Activated T-helper 17 cell treated with anti-CD3 and anti-CD28 coated beads, Interleukin-2, amount 50 U/mL, for 72 hours (primary cell): ENCODE results near the gene ATP5MG. TPM values are rescaled to one million over a fixed set of nuclear protein-coding genes. Genes with fewer than 3 reads are reported as not detected.

Source experiments
- ATAC-seq: fragments of 150-1000 bp; cut with Tn5 transposase; replicated peaks from 2 replicates; pipeline ENCODE4 v1.10.0; 2021; ENCODE audit warnings: mild to moderate bottlenecking, moderate library complexity
- H3K27ac Mint-ChIP-seq: one replicate; pipeline ENCODE4 v1.8.0; 2022; ENCODE audit warnings: mixed read lengths
- H3K27me3 Mint-ChIP-seq: one replicate; pipeline ENCODE4 v1.8.0; 2022; ENCODE audit warnings: mixed read lengths
- H3K36me3 Mint-ChIP-seq: one replicate; pipeline ENCODE4 v1.8.0; 2022; ENCODE audit warnings: low read depth, mild to moderate bottlenecking, mixed read lengths
- H3K4me1 Mint-ChIP-seq: one replicate; pipeline ENCODE4 v1.8.0; 2022; ENCODE audit warnings: mixed read lengths
- H3K4me3 Mint-ChIP-seq: one replicate; pipeline ENCODE4 v1.8.0; 2022; ENCODE audit warnings: mild to moderate bottlenecking, mixed read lengths
- H3K9me3 Mint-ChIP-seq: one replicate; pipeline ENCODE4 v1.8.0; 2022; ENCODE audit warnings: mixed read lengths
- total RNA-seq, 2 donors: library from RNA; stranded (reverse); gene quantifications; one replicate each; pipeline ENCODE4 v1.2.3, GENCODE V29; 2022

The ATP5MG gene
- total RNA-seq, 2 donors from 2014 or later: 155 to 275 TPM

DNA sequence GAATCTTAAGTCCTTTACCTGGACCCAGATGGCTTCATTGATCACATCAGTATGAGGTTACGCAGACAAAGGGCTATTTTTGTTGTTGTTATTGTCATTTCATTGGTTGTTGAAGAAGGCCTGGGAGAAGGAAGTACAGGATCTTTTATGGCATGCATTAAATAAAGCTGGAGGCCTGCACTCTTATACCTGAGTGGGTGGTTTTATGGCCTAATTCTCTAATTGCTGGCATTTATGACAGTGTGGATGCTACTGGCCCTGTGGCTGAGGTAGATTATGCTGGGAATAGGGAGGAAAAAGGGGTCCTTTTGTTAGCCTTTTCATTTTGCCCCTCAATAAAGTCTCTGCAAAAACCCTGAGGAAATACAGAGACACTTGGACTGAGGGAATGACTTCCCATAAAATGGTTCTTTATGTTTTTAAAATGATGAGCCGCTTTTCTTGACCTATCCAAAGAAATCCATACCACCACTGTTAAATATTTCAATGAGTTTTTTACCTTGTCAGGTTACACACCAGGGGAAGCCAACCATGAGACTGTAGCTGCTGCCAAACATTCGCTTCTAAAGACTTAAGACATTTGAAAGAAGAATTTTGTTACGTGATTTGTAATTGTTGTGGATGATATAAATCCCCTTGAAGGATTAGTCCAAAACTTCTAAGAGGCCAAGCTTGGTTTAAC lies 41.6 kb downstream of the ATP5MG start:
- H3K4me1 Mint-ChIP-seq: peaks cover 65% of the 10 kb centered on the region
- H3K9me3 Mint-ChIP-seq: no peaks in the 10 kb centered on the region
- H3K36me3 Mint-ChIP-seq: peaks cover 90% of the 10 kb centered on the region
- H3K27ac Mint-ChIP-seq: peak overlapping the region; percentile 88
- H3K27me3 Mint-ChIP-seq: no peaks in the 10 kb centered on the region
- peak overlapping the region; percentile 96 for H3K4me3 Mint-ChIP-seq
- peak; percentile 1 for ATAC-seq

DNA sequence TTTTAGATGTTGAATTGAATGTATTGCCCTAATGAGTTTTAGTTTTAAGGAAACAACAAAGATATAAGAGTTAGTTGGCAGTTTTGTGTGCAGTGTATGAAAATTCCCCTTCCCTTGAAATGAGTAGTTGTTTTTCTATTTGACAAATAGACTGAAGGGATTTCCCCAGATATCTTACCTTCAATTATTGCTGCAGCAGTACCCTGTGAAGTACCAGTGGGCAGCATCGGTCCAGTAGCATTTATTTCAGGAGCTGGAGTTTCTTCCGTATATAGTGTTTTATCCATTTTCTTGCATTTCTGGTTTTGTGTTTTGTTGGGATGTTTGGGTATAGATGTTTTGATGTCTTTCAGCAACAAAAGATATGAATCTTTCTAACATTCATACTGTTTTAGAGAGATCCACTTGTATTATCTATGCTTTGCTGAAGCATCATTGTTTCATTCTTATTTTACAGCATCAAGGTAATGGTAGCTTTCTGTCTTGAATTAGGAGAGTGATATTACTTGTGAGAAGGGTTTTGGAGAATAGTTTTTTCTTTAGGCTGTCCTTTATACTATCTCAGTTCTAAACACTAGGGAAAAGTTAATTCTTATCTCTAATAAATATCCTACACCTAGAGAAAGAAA lies 42.3 kb downstream of the ATP5MG start:
- Mint-ChIP-seq H3K9me3 (no peaks in the 10 kb centered on the region), H3K4me1 (peaks cover 67% of the 10 kb centered on the region), H3K4me3 (peak overlapping the region; percentile 96), H3K27me3 (no peaks in the 10 kb centered on the region), H3K27ac (peak overlapping the region; percentile 88), H3K36me3 (peaks cover 92% of the 10 kb centered on the region)
- peak; percentile 70 for ATAC-seq

DNA sequence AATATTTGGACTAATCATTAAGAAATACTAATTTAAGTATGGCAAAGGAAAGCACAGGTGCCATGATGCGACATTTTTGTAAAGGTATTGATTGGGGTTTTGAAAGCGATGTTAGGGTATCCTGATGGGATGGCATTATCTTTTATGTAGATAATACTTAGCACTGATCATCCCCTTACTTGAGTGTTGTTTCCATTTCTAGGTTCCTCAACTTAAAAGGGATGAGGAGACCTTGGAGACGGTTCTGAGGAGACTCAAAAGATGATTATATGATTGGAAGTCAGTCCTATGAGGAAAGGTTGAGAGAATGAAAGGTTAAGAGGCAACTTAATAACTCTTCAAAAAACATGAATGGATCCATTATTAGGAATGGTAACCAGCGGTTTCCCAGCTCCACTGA lies 46.0 kb downstream of the ATP5MG start:
- H3K4me3 Mint-ChIP-seq: peak overlapping the region; percentile 64
- peaks cover 84% of the 10 kb centered on the region for H3K36me3 Mint-ChIP-seq
- no peaks in the 10 kb centered on the region for H3K9me3 Mint-ChIP-seq
- H3K27ac Mint-ChIP-seq: peak overlapping the region; percentile 63
- ATAC-seq: no peak
- H3K4me1 Mint-ChIP-seq: peaks cover 59% of the 10 kb centered on the region
- no peaks in the 10 kb centered on the region for H3K27me3 Mint-ChIP-seq

DNA sequence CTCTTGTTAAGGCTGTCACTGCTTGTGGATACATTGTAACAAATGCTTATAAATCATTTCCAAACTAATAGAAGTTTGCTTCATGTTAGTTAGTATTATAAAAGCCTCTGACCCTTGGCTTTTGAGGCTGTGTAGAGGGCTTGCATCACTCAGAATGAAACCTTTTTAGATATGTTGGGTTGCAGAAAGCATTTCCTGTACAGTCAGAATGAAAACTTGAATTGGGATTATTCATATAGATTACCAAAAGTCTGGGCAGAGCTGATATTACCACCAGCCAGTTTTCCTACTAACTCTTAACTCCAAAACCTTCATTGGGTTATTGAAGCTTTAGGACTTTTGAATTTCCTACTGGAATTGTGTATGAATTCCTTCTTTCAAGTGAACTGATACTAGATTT lies 46.9 kb downstream of the ATP5MG start:
- Mint-ChIP-seq H3K27ac (peak overlapping the region; percentile 63), H3K4me1 (peaks cover 56% of the 10 kb centered on the region), H3K36me3 (peaks cover 86% of the 10 kb centered on the region), H3K9me3 (no peaks in the 10 kb centered on the region), H3K27me3 (no peaks in the 10 kb centered on the region), H3K4me3 (peak overlapping the region; percentile 64)
- peak; percentile 80 for ATAC-seq

DNA sequence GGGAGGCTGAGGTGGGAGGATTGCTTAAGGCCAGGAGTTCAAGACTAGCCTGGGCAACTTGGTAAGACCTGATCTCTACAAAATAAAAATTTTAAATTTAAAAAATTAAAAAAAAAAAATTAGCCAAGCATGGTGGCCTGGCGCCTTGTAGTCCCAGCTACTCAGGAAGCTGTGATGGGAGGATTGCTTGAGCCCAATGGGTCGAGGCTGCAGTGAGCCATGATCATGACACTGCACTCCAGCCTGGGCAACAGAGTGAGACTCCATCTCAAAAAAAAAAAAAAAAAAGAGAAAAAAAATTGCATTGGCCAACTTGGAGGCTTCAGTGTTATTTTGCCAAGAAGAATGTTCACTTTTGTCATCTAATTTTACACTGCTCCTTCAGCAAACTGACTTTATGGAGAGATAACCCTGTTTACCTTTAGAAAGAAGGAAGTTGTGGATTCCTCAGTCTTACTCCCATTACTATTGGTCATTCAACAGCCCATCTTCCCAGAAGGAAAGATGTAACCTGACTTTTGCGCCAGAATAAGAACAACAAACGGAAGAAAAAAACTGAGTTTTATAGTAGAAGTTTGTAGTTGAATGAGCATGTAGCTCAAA lies 48.0 kb downstream of the ATP5MG start:
- ATAC-seq: no peak
- Mint-ChIP-seq H3K9me3 (no peaks in the 10 kb centered on the region), H3K27me3 (no peaks in the 10 kb centered on the region), H3K4me1 (peaks cover 58% of the 10 kb centered on the region), H3K27ac (no peak overlapping the region), H3K36me3 (peaks cover 90% of the 10 kb centered on the region), H3K4me3 (no peak overlapping the region)

DNA sequence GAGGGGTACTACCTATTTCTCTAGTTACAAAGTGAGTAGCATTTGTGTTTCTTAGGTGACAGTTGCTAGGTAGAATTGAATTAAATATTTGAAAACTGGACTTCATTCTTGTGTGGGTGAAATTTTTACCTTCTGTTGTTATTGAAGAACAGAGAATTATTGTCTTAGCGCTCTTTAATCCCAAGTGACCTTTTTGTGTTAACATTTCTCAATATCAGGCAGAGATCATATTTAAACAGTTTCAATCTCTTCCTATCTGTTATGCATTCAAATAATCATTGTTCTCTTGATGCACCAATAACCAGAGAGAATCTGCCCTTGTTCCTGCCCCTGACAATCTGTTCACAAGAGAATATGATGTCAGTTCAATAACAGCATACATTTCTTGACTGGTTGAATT lies 49.0 kb downstream of the ATP5MG start:
- Mint-ChIP-seq H3K9me3 (no peaks in the 10 kb centered on the region), H3K36me3 (peaks cover 79% of the 10 kb centered on the region), H3K4me1 (peaks cover 60% of the 10 kb centered on the region), H3K27me3 (no peaks in the 10 kb centered on the region), H3K4me3 (no peak overlapping the region), H3K27ac (no peak overlapping the region)
- no peak for ATAC-seq

Other genes with a start within 250 kb of the ATP5MG start
- 1 to 10 TPM in 1 of 2 donors, under 1 TPM in 1; 0.09 to 3.3 TPM for gene SCN4B, start 248.8 kb upstream of the ATP5MG start, total RNA-seq
- gene SCN2B, start 225.0 kb upstream of the ATP5MG start, total RNA-seq: under 1 TPM in 1 of 2 donors, not detected in 1; 0.11 TPM
- 100 to 1,000 TPM in 1 of 2 donors, 10 to 100 TPM in 1; 74.0 to 276 TPM for gene JAML, start 176.6 kb upstream of the ATP5MG start, total RNA-seq
- 100 to 1,000 TPM in 1 of 2 donors, 10 to 100 TPM in 1; 31.5 to 111 TPM for gene MPZL3, start 149.2 kb upstream of the ATP5MG start, total RNA-seq
- 10 to 100 TPM in 1 of 2 donors, 1 to 10 TPM in 1; 2.8 to 21.7 TPM for gene MPZL2, start 137.3 kb upstream of the ATP5MG start, total RNA-seq
- 100 to 1,000 TPM; 338 to 500 TPM for gene CD3E, start 96.9 kb upstream of the ATP5MG start, total RNA-seq
- gene CD3D, start 58.9 kb upstream of the ATP5MG start, total RNA-seq: 100 to 1,000 TPM; 313 to 365 TPM
- gene CD3G, start 57.3 kb upstream of the ATP5MG start, total RNA-seq: 100 to 1,000 TPM; 103 to 140 TPM
- gene UBE4A, start 42.0 kb upstream of the ATP5MG start, total RNA-seq: 10 to 100 TPM; 40.9 to 48.3 TPM
- gene KMT2A, start 34.9 kb downstream of the ATP5MG start, total RNA-seq: 100 to 1,000 TPM in 1 of 2 donors, 10 to 100 TPM in 1; 81.6 to 118 TPM
- gene TTC36, start 125.9 kb downstream of the ATP5MG start, total RNA-seq: 1 to 10 TPM in 1 of 2 donors, under 1 TPM in 1; 0.29 to 1.2 TPM
- 10 to 100 TPM in 1 of 2 donors, 1 to 10 TPM in 1; 8.2 to 14.9 TPM for gene TMEM25, start 129.6 kb downstream of the ATP5MG start, total RNA-seq
- 1 to 10 TPM; 7.0 to 7.5 TPM for gene IFT46, start 164.3 kb downstream of the ATP5MG start, total RNA-seq
- gene ARCN1, start 170.8 kb downstream of the ATP5MG start, total RNA-seq: 100 to 1,000 TPM; 143 to 155 TPM
- gene PHLDB1, start 206.0 kb downstream of the ATP5MG start, total RNA-seq: 1 to 10 TPM; 2.2 to 4.7 TPM